Measurements from ENCODE around the gene RPUSD3.
A peak's percentile ranks its signal among the peaks of the same experiment; 100 is the strongest.
"Not testable (repeated sequence)": the region's sequence is repeated elsewhere in the genome, so short reads cannot be mapped to it uniquely, and the experiment has no call there.

RPUSD3 gene

DNA sequence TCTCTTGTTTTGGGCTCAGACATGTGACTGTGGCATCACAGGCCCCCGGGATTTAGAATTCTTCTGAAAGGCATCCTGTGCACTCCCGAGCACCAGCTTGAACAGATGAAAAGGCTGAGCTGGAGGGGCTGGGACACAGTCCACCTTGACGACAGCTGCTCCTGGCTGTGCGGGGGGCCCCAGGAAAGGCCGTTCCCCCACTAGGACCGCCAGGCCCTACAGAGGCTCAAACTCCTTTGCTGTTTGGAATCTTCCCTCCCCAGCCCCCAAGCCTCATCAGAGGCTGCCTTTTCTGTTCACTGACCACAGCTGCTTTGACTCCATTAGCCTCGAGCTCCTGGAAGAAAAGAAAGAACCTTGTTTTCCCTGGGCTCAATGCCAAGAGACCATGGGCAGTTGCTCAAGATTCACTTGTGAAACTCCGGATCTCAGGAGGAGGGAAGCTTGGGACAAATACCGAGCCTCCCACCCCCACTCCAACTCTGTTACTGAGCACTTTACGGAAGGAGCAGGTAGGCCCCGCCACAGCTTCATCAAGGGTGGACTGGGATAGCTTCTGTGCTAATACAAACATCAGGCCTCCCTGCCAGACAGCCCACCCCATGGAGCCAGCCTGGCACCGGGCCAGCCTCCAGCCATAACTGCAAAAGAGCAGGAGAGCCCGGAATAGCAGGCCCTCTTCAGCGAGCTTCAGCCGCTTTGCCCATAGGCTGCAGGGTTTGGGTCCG lies 20.6 kb upstream of the RPUSD3 start:
- no peak for DNase-seq

DNA sequence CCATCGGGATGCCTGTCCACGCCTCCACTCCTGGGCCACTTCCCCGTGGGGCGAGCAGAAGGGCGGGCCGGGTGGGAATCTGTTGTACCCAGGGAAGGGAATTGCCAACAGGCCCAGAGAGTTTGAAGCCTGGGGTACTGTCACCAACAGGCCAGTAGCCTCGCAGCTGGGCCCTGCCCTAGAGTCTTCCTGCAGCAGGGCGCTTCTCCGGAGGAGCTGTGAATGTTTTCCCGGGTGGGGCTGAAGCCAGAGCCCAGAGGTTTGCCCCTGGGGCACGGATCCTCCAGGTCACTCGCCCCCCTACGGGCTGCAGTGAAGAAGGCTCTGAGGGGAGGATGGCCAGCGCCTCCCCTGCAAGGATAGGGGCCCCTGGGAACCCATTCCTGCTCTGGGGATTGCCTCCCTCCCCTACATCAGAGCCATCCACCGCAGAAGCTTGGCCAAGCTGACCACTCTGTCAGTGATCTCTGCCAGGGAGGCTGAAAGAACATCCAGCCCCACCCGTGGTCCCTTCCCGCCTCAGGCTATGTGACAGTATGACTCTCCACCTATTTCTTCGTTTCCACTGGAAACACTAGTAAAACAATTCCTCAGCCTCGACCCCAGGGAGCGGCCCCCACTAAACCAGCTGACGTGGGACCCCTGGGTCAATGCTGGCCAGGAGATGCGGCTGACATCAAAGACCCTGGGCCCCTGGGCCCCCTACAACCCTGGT lies 19.4 kb upstream of the RPUSD3 start:
- no peak for DNase-seq

- peak in 3 of 5 experiments; percentile 8 to 27 (median 19) for DNase-seq
These were observed 18.7 kb upstream of the RPUSD3 start for GRCh38 chr3:9862391-9863057.

DNA sequence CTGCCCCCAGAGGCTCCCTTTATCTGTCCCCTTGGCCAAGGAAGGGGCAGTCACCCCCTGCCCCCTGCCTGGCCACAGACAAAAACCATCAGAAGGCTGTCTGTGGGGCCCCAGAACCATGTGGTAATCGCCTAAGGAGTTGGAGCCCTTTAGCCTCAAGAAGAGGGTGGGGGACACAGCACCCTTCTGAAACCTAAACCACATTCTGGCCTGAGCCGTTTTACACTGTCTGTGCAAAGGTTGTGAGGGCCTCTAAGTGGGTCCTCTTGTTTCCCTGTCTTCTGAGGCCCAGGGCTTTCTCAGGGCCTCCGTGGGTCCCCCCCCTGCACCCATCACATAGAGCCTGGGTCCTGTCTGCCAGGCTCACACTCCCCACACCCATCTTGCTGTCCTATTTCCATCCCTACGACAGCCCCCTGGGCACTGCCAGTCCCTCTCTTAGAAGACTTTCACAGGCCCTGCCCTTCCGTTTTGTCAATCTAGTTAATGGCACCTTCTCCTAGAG lies 17.9 kb upstream of the RPUSD3 start:
- DNase-seq = no peak

DNA sequence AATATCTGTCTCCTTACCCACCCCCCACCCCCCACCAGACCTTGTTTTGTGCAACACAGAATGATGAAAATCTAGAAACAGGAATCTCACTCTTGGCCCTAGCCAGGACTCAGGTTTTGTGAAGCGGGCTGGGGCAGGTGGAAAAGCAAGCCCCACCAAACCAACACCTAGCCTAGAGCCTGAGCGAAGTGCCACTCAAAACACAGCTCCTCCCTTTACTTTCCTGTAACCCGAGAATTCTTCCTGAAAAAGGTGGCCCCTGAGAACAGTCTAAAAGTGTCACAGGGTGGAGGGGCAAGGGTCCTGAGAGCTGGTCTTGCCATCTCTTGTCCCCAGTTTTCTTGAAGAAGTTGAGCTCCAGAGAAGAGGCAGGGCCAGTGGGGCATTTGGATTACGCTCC lies 17.4 kb upstream of the RPUSD3 start:
- no peak for DNase-seq

- no peak for DNase-seq
These were observed 15.8 kb upstream of the RPUSD3 start for GRCh38 chr3:9859530-9860025.

DNA sequence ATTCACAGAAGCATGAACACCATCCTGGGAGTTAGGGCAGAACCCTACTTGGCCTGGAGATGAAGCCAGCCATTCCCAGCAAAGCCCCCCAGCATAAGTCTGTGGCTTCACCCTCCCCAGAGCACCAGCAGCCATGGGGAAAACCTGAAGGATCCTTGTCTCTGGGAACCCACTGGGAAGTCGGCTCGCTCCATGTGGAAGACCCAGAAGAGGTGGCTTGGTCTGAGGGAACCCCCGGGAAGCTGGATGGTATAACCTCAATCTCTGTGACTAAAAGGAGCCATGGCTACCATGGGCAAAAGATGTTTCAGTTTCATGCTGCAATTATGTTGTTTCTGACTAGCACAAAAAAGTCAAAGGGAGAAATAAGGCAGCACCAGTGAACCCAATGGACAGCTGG lies 11.8 kb upstream of the RPUSD3 start:
- no peak for DNase-seq

DNA sequence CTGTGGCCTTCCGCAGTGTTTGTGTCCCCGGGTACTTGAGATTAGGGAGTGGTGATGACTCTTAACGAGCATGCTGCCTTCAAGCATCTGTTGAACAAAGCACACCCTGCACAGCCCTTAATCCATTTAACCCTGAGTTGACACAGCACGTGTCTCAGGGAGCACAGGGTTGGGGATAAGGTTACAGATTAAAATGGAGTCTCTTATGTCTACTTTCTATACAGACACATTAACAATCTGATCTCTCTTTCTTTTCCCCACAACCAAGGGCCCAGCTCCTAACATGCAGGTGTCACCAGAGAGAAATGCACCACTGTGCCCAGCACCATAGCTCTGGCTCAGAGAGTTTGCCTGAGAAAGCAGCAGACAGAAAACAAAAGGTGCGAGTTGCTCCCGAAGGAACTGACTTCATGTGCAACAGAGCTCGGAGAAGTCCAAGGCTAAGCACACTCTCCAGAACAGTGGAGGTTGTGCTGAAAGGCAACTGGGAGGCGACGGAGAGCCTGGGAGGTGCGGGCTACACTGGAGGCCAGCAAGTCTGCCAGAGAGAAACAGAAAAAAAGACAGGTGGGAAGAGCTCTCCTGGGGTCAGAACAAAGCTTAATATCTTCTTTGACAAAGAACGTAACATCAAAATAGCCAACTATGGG lies 10.6 kb upstream of the RPUSD3 start:
- DNase-seq = not testable (repeated sequence)

DNA sequence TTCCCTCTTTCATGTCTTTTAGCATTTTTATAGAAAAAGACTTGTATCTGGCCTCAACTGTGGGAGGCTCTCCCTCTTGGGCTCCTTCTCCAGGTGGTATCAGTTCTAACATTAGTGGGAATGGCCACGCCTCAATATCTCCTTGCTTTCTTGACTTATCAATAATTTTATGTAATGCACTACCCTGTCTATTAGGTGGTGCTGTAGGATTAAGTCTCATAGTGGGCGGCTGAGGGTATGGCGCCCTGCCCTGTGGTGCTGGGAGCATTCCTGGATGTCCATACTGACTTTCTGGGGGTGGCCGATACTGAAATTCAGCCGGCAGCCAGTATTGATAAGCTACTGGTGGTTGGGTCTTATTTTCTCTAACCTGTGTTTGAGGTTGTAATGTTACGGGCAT lies 8.7 kb upstream of the RPUSD3 start:
- DNase-seq = no peak

DNA sequence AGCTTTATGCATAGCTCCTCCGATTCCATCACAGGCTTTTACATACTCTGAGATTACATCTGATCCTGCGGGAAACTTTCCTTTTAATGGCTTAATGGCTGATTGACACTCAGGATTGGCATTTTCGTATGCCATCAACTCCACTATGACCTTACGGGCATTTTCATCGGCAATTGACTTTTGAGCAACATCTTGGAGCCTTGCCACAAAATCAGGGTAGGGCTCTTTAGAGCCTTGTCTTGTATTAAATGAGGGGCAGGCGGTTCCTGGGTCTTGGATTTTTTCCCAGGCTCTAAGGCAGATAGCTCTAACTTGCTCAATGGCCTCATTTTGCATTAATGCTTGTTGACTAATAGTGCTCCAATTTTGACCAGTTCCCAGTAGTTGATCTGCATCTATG lies 8.1 kb upstream of the RPUSD3 start:
- DNase-seq = not testable (repeated sequence)

DNA sequence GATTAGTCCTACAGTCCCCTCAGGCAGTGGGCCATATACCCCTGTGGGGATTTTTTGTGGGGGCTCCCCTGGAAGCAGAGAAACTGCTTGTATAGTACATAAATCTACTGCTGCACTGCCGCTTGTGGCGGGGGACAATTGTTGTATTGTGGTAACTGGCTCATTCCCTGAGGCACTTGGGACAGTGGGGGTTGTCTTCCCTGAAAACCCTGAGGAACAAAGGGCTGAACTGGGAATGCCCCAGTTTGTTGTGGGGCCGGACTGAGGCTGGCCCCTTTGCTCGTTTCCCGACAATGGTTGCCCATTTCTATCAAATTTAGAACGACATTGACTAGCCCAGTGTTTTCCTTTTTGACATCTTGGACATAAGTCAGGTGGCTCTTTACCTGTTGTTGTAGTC lies 7.6 kb upstream of the RPUSD3 start:
- DNase-seq = not testable (repeated sequence)

GRCh38 chr3:9848860-9849259 lies 5.1 kb upstream of the RPUSD3 start:
- peak in 2 of 5 experiments; percentile 10 to 53 for DNase-seq

DNA sequence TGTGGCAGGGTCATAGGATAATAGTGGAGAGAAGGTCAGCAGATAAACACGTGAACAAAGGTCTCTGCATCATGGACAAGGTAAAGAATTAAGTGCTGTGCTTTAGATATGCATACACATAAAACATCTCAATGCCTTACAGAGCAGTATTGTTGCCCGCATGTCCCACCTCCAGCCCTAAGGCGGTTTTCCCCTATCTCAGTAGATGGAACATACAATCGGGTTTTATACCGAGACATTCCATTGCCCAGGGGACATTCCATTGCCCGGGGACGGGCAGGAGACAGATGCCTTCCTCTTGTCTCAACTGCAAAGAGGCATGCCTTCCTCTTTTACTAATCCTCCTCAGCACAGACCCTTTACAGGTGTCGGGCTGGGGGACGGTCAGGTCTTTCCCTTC lies 4.1 kb upstream of the RPUSD3 start:
- DNase-seq = not testable (repeated sequence)

DNA sequence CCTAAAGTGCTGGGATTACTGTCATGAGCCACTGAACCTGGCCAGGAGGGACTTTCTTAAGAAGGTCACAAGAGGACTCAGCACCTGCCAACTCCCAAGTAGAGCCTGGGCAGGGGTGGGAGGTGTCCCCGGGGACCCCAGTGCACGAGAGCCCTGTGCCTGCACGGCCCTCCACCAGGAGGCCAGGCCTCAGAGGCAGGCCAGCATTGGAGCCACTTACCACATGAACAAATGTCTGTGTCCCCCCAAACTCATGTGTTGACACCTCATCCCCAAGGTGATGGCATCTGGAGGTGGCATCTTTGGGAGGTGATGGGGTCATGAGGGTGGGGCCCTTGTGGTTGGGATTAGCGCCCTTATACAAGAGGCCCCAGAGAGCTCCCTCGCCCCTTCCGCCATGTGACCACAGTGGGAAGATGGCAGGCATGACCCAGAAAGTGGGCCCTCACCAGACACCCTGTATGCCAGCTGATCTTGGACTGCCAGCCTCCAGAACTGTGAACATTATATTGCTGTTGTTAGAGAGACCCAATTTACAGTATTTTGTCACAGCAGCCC lies 3.2 kb upstream of the RPUSD3 start:
- DNase-seq = no peak

GRCh38 chr3:9846231-9846630 lies 2.4 kb upstream of the RPUSD3 start:
- DNase-seq = no peak

DNA sequence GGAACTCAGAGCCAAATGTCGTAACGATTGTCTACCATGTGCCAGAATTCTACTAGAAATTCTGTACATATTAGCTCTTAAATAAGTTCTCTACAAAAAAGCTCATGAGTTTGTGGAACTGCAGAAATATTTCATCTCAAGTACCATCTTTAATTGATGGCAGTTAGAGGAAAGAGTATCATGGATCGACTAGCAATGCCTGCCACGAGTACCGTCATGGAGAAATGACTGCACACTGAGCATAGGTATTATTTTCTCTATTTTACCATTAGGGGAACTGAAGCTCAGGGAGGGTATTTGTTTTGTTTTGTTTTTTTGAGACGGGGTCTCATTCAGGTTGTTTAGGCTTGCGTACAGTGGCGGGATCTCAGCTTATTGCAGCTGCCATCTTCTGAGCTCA lies 2.8 kb downstream of the RPUSD3 start:
- DNase-seq = no peak

GRCh38 chr3:9838856-9839255 lies 5.0 kb downstream of the RPUSD3 start:
- DNase-seq = no peak

DNA sequence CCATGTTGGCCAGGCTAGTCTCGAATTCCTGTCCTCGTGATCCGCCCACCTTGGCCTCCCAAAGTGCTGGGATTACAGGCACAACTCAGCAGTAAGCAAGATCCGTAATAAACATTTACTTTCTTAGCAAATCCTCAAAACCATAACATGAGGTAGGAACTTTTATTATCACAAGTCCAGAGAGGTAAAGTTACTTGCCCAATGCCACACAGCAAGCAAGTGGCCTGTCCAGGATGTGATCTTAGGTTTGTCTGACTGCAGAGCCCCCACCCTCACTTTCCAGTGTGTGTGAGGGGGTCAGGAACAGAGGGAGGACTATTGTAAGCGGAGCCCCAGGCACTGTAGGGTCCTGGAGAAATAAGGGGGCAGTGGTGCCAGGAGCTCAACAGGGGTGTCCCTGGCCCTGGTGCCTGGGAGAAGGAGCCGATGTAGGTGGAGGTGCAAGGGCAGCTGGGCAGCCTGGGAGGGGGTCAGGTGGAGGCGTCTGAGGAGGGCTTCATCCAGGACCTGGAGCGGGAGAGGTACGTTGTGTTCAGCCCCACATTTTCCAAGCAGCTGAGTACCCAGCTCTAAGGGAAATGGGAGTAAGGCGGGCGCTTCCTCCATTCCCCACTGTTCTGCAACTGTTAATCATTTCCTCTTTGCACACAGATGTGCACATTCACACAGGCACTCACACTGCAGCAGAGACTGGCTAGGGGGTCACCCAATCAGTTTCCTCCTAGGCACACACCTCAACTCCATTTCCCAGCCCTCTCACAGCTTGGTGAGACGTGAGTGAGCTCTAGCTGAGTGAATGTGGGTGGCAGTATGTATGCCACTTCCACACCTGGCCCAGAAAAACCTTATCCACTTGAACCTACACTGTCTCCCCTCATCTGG lies 5.9 kb downstream of the RPUSD3 start:
- no peak for DNase-seq

- no peak for DNase-seq
These were observed 9.1 kb downstream of the RPUSD3 start for GRCh38 chr3:9834520-9835380.

GRCh38 chr3:9833078-9833477 lies 10.7 kb downstream of the RPUSD3 start:
- DNase-seq = no peak

DNA sequence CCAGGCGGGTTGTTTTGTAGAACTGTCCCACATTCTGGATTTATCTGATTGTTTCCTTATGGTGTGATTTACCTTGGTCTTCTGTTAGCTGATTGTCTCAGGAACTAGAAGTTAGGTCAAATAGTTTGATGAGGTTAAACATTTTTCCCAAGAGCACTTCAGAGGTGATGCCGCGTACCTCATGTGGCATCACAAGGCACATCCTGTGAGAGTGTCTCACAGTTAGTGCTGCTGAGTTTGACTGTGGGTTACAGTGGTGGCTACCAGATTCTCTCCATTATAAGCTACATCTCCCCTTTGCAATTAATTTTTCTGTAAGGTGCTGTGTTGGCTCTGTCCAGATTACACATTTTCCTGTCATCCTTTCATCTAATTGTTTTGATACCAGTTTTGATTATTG lies 12.6 kb downstream of the RPUSD3 start:
- no peak for DNase-seq

Measured in T-helper 2 cell (primary cell).